Measurements from ENCODE around the gene GALNT1.

The GALNT1 gene

DNA sequence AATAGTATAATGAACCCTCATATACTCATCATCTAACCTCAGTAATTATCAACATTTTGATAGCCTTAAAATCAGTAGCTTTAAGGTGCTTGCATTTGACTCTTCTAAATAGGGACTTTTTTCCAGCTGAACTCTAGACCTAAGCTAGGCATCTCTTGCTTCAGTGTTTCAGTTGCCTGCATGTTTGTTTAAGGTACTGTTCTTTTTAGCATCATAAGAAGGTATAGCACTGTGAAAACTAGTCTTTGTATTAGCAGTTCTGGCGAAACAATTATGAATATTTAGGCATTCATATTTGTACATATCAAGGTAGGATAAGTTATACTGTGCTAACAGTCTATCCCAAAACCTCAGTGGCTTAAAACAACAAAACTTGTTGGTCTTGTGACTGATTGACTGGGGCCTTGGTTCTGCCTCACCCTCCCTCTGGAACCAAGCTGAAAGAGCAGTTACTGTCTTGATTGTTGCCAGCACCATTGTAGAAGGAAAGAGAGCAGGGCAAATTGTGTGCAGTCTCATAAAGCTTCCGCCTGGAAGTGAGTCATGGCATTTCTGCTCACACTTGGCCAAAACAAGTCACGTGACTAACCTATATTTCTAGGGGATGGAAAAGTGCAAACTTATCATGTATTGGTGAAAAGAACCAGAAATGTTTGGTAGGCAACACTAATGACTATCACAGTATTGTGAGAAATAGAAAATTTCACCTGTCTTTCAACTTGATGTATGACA is 24.3 kb downstream of the GALNT1 start:
- H3K4me3 ChIP-seq (ENCODE audit: low read depth, low read length), result no peak overlapping the region
- TF ChIP-seq, protein P1, sequence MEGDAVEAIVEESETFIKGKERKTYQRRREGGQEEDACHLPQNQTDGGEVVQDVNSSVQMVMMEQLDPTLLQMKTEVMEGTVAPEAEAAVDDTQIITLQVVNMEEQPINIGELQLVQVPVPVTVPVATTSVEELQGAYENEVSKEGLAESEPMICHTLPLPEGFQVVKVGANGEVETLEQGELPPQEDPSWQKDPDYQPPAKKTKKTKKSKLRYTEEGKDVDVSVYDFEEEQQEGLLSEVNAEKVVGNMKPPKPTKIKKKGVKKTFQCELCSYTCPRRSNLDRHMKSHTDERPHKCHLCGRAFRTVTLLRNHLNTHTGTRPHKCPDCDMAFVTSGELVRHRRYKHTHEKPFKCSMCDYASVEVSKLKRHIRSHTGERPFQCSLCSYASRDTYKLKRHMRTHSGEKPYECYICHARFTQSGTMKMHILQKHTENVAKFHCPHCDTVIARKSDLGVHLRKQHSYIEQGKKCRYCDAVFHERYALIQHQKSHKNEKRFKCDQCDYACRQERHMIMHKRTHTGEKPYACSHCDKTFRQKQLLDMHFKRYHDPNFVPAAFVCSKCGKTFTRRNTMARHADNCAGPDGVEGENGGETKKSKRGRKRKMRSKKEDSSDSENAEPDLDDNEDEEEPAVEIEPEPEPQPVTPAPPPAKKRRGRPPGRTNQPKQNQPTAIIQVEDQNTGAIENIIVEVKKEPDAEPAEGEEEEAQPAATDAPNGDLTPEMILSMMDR (IDR thresholded peaks at IDR 0.05; ENCODE audit: insufficient read depth, low read depth, low read length, missing control alignments), result no peak
- no peak for DNase-seq (ENCODE audit: low read depth)

DNA sequence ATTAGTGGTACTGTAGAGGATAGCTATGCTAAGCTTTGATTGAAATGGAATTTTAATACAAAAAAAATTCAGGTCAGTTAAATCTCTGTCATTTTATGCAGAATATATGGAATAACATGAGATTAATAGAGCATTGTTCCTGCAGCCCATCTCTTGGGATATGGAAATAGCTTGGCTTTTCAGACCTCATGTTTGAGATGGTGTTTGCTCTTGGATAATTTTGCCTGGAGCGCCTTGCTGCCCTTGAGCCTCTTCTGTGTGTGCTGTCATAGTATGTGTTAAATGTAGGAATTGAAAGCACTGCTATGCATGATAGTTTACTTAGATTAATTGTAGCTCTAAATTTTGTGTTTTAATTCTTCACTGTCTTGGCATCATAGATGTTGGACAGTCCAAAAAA is 27.7 kb downstream of the GALNT1 start:
- TF ChIP-seq, protein P1 (IDR thresholded peaks at IDR 0.05; ENCODE audit: insufficient read depth, low read depth, low read length, missing control alignments), result no peak
- no peak overlapping the region for H3K4me3 ChIP-seq (ENCODE audit: low read depth, low read length)
- no peak for DNase-seq (ENCODE audit: low read depth)

DNA sequence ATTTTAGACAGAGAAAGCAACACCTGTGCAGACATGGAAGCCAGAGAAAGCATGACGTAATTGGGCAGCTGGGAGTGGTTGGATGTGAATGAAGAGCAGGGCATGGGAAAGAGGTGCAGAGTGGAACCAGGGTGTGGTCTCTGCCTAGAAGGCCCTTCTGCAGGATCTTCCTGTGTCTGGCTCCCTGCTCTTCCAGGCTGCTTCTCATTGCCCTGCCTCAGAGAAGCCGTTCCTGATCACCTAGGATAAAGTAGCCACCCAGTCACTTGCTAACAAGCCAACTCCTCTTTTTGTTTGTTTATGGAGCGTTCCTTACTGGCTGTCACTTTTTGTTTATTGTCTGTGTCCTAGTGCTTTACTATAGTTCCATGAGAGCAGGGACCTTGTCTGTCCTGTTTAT is 28.5 kb downstream of the GALNT1 start:
- no peak overlapping the region for H3K4me3 ChIP-seq (ENCODE audit: low read depth, low read length)
- TF ChIP-seq, protein P1 (IDR thresholded peaks at IDR 0.05; ENCODE audit: insufficient read depth, low read depth, low read length, missing control alignments), result no peak
- no peak for DNase-seq (ENCODE audit: low read depth)

DNA sequence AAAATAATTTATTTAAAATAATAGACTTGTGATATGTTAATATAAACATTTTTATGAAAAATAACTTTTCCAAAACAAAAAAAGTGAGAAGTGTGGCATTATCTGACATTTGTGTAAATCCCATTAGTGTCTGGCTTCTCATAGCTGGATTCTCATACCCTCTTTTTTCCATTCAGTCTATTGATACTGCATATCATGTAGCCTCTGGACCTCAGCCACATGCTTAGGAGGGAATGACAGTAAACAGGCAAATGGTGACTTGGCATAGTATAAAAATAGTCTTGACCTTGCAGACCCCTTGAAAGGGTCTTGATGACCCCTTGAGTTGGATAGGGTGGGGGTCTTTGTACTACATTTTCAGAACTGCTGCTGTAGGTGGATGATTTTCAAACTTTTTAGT is 29.2 kb downstream of the GALNT1 start:
- no peak for DNase-seq (ENCODE audit: low read depth)
- TF ChIP-seq, protein P1 (IDR thresholded peaks at IDR 0.05; ENCODE audit: insufficient read depth, low read depth, low read length, missing control alignments), result no peak
- no peak overlapping the region for H3K4me3 ChIP-seq (ENCODE audit: low read depth, low read length)

DNA sequence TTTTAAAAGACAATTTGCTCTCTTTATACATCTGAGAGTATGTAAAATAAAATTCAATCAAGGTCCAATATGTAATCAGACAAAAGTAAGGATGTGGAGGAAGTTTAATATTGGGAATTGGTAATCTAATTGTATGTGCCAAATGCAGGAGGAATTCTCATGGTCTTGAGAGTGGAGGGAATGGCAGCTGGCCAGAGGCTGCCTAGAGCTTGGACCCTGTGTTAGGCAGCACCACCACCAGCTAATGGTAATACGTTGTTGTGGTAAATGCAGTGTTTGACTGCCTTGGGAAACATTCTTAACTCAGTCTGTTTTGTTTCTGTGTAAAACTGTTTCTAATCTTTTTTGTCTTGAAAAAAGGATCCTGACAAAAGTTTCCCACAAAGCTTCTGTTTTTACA is 30.0 kb downstream of the GALNT1 start:
- TF ChIP-seq, protein P1 (IDR thresholded peaks at IDR 0.05; ENCODE audit: insufficient read depth, low read depth, low read length, missing control alignments), result no peak
- no peak overlapping the region for H3K4me3 ChIP-seq (ENCODE audit: low read depth, low read length)
- no peak for DNase-seq (ENCODE audit: low read depth)

DNA sequence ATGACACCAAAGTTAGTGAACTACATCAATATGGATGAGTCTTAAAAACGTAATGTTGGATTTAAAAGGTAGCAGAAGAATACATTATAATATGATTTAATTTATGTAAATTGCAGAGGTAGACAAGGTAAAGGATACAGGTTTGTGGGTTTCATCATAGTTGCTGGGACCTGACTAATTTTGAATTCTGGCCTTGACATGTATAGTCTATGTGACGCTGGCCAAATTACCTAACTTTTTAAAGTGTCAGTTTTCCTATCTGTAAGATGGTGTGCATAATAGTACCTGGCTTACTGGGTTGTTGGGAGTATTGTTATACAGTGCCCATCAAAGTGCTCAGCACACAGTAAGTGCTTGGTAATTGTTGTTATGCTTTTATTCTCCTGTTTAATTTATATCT is 34.5 kb downstream of the GALNT1 start:
- DNase-seq (ENCODE audit: low read depth), result no peak
- H3K4me3 ChIP-seq (ENCODE audit: low read depth, low read length), result no peak overlapping the region; the same call in 1 of the 2 replicates
- TF ChIP-seq, protein P1 (IDR thresholded peaks at IDR 0.05; ENCODE audit: insufficient read depth, low read depth, low read length, missing control alignments), result no peak
